H1 (cell line): Measurements from ENCODE around the gene CIT. TPM values are rescaled to one million over a fixed set of nuclear protein-coding genes. Genes with fewer than 3 reads are reported as not detected.

Experiments used
- CTCF ChIA-PET: fragments of 300-600 bp; sonication (Branson Sonifier 250); formaldehyde crosslinking; loops from one replicate; lab custom pipeline; 2021; ENCODE audit not compliant: partially characterized antibody; lab: Charles Lee
- POLR2A ChIA-PET: fragments of 300-600 bp; sonication (Branson Sonifier 250); formaldehyde crosslinking; loops from one replicate; lab custom pipeline; 2021; ENCODE audit warnings: inconsistent platforms; ENCODE audit not compliant: partially characterized antibody; lab: Charles Lee
- DNase-seq, 2 experiments: peaks; one replicate each; pipeline versions ENCODE4 v3.0.0 to v3.0.0-alpha.2; 2010 to 2022; ENCODE audit warnings: low spot score in 2 of 2, low read depth in 1 of 2, mixed read lengths in 1 of 2
- FAIRE-seq: peaks from 2 replicates; lab custom pipeline; 2011; peaks lifted over from hg19 to GRCh38; lab: Jason Lieb, UNC
- H2AFZ ChIP-seq: 2 replicates; pipeline ENCODE4 v1.8.1; 2012; ENCODE audit warnings: low read length, inconsistent platforms
- H2AK5ac ChIP-seq: 2 replicates; pipeline ENCODE4 v1.6.1; 2013; ENCODE audit warnings: low read depth, low read length
- H2BK120ac ChIP-seq: replicated peaks from 2 replicates; pipeline ENCODE3; 2013; ENCODE audit warnings: low read depth, low read length, inconsistent platforms
- H2BK12ac ChIP-seq: 2 replicates; pipeline ENCODE4 v1.6.1; 2013; ENCODE audit warnings: low read depth, low read length
- H2BK15ac ChIP-seq: 2 replicates; pipeline ENCODE4 v1.6.1; 2013; ENCODE audit warnings: low read length
- H2BK20ac ChIP-seq: 2 replicates; pipeline ENCODE4 v1.6.1; 2013; ENCODE audit warnings: low read length
- H2BK5ac ChIP-seq: 2 replicates; pipeline ENCODE4 v1.6.1; 2013; ENCODE audit warnings: low read depth, low read length
- H3K14ac ChIP-seq: 2 replicates; pipeline ENCODE4 v1.6.1; 2013; ENCODE audit warnings: inconsistent platforms; ENCODE audit not compliant: insufficient read length
- H3K18ac ChIP-seq: 2 replicates; pipeline ENCODE4 v1.6.1; 2013; ENCODE audit warnings: low read length; ENCODE audit errors: extremely low read depth
- H3K23ac ChIP-seq: 2 replicates; pipeline ENCODE4 v1.6.1; 2013; ENCODE audit warnings: inconsistent platforms; ENCODE audit not compliant: insufficient read length
- H3K23me2 ChIP-seq: 2 replicates; pipeline ENCODE4 v1.6.1; 2013; ENCODE audit warnings: low read depth, low read length
- H3K27ac ChIP-seq: 2 replicates; pipeline ENCODE4 v1.6.1; 2011; ENCODE audit warnings: low read depth, low read length, inconsistent platforms
- H3K27me3 ChIP-seq, 4 experiments: replicated peaks in 1 of 4; 1 replicate in 1 of 4; 2 replicates in 3 of 4; pipeline versions ENCODE4 v1.6.1 to v1.8.1; 2011 to 2013; ENCODE audit warnings: low read length in 3 of 4, mild to moderate bottlenecking in 3 of 4, inconsistent platforms in 2 of 4, mixed read lengths in 2 of 4, moderate library complexity in 1 of 4; ENCODE audit not compliant: control insufficient read depth in 3 of 4, insufficient read depth in 3 of 4; ENCODE audit errors: extremely low read depth in 1 of 4
- H3K36me3 ChIP-seq, 4 experiments: 2 replicates each; pipeline versions ENCODE4 v1.6.1 to v1.8.1; 2011 to 2013; ENCODE audit warnings: mild to moderate bottlenecking in 4 of 4, low read length in 3 of 4, moderate library complexity in 2 of 4, control low read depth in 1 of 4, inconsistent platforms in 1 of 4; ENCODE audit not compliant: insufficient read depth in 4 of 4, control insufficient read depth in 2 of 4
- H3K4ac ChIP-seq: replicated peaks from 2 replicates; pipeline ENCODE3; 2013; ENCODE audit warnings: low read length, low read depth, mixed read lengths, inconsistent platforms; ENCODE audit not compliant: insufficient read length
- H3K4me1 ChIP-seq, 4 experiments: replicated peaks in 1 of 4; 1 replicate in 1 of 4; 2 replicates in 3 of 4; pipeline versions ENCODE4 v1.6.1 to v1.8.1; 2011 to 2013; ENCODE audit warnings: low read length in 3 of 4, inconsistent platforms in 2 of 4, mixed read lengths in 1 of 4; ENCODE audit not compliant: insufficient read depth in 4 of 4, control insufficient read depth in 3 of 4
- H3K4me2 ChIP-seq, 2 experiments: 2 replicates each; pipeline versions ENCODE4 v1.6.1 to v1.8.1; 2011 to 2013; ENCODE audit warnings: low read depth in 2 of 2, low read length in 2 of 2, control low read depth in 1 of 2, inconsistent platforms in 1 of 2, mild to moderate bottlenecking in 1 of 2; ENCODE audit not compliant: insufficient read depth in 1 of 2
- H3K4me3 ChIP-seq, 4 experiments: fragments of 200-600, 300-600 bp in 1 of 4; sonication (generic), shearing (Covaris generic), sonication (Bioruptor Twin) in 1 of 4; 2 replicates each; pipeline versions ENCODE4 v1.5.1 to v1.8.1; 2011 to 2016; ENCODE audit warnings: low read length in 4 of 4, low read depth in 3 of 4, control low read depth in 2 of 4, inconsistent platforms in 2 of 4, mild to moderate bottlenecking in 2 of 4, mixed read lengths in 1 of 4, moderate library complexity in 1 of 4; ENCODE audit not compliant: insufficient read depth in 2 of 4; ENCODE audit errors: extremely low read depth in 1 of 4
- H3K56ac ChIP-seq: replicated peaks from 2 replicates; pipeline ENCODE3; 2013; ENCODE audit warnings: low read depth, mild to moderate bottlenecking, mixed read lengths, low read length, inconsistent platforms; ENCODE audit not compliant: insufficient read length
- H3K79me1 ChIP-seq: 2 replicates; pipeline ENCODE4 v1.6.1; 2013; ENCODE audit warnings: low read depth, low read length, control low read depth
- H3K79me2 ChIP-seq, 2 experiments: 2 replicates each; pipeline versions ENCODE4 v1.6.1 to v1.8.1; 2012 to 2013; ENCODE audit warnings: low read length in 2 of 2, mild to moderate bottlenecking in 2 of 2, inconsistent platforms in 1 of 2; ENCODE audit not compliant: insufficient read depth in 2 of 2, control insufficient read depth in 1 of 2
- H3K9ac ChIP-seq, 4 experiments: replicated peaks in 1 of 4; 1 replicate in 1 of 4; 2 replicates in 3 of 4; pipeline versions ENCODE4 v1.6.1 to v1.8.1; 2011 to 2013; ENCODE audit warnings: low read depth in 3 of 4, low read length in 3 of 4, control low read depth in 2 of 4, mild to moderate bottlenecking in 2 of 4, moderate library complexity in 2 of 4, inconsistent platforms in 1 of 4; ENCODE audit errors: extremely low read depth in 1 of 4
- H3K9me3 ChIP-seq, 2 experiments: 2 replicates each; pipeline versions ENCODE4 v1.6.1 to v1.8.1; 2012 to 2013; ENCODE audit warnings: mild to moderate bottlenecking in 2 of 2, moderate library complexity in 2 of 2, control low read depth in 1 of 2, inconsistent platforms in 1 of 2, low read depth in 1 of 2, low read length in 1 of 2, mixed read lengths in 1 of 2; ENCODE audit not compliant: insufficient read depth in 2 of 2
- H4K20me1 ChIP-seq, 2 experiments: replicated peaks in 1 of 2; 2 replicates each; pipeline versions ENCODE3 to v1.8.1; 2011 to 2013; ENCODE audit warnings: inconsistent platforms in 2 of 2, low read length in 2 of 2, mild to moderate bottlenecking in 1 of 2; ENCODE audit not compliant: insufficient read depth in 2 of 2, control insufficient read depth in 1 of 2
- H4K5ac ChIP-seq: 2 replicates; pipeline ENCODE4 v1.6.1; 2013; ENCODE audit warnings: low read length, low read depth, mixed read lengths, inconsistent platforms; ENCODE audit not compliant: insufficient read length
- H4K8ac ChIP-seq: 2 replicates; pipeline ENCODE4 v1.8.0; 2013; ENCODE audit warnings: mild to moderate bottlenecking, moderate library complexity, low read length, inconsistent platforms; ENCODE audit not compliant: insufficient read depth; ENCODE audit errors: extremely low read depth
- H4K91ac ChIP-seq: replicated peaks from 2 replicates; pipeline ENCODE3; 2013; ENCODE audit warnings: low read length, mixed read lengths, inconsistent platforms; ENCODE audit not compliant: insufficient read length
- SIX5 ChIP-seq: IDR thresholded peaks from 2 replicates; pipeline ENCODE4 v1.6.1; 2011; ENCODE audit warnings: mild to moderate bottlenecking, low read depth, low read length
- TAF1 ChIP-seq: IDR thresholded peaks from 2 replicates; pipeline ENCODE4 v1.6.1; 2011; ENCODE audit warnings: mild to moderate bottlenecking, low read depth, low read length
- polyA plus RNA-seq, 7 experiments: library from polyadenylated mRNA; depleted of rRNA in 3 of 7; stranded (reverse) in 5 of 7; unstranded in 2 of 7; fragments of >200 nt in 5 of 7; fragments of 200-250 nt in 2 of 7; gene quantifications; 1 replicate in 5 of 7; 2 replicates in 1 of 7; 4 replicates in 1 of 7; pipeline versions ENCODE4 v1.2.1 to v1.2.3, GENCODE V29; 2011 to 2013; ENCODE audit warnings: missing spikeins in 2 of 7, mixed read lengths in 2 of 7
- total RNA-seq: library from RNA; stranded (reverse); fragmentation: NEBNext Ultra II Directional; extraction: Animal tissue kit (Norgen Biotek cat#: 25700); gene quantifications from 2 replicates; pipeline ENCODE4 v1.2.1, GENCODE V29; 2021
- TF ChIP-seq, protein P1 (sequence below): IDR thresholded peaks from 2 replicates; pipeline ENCODE4 v1.6.1; 2012; ENCODE audit warnings: inconsistent platforms

Gene CIT
- total and polyA plus RNA-seq, 2 of the 8 experiments (the other 6 are each of a cell fraction or from before 2014, with no cell fraction given) = 17.1 to 60.9 TPM

DNA sequence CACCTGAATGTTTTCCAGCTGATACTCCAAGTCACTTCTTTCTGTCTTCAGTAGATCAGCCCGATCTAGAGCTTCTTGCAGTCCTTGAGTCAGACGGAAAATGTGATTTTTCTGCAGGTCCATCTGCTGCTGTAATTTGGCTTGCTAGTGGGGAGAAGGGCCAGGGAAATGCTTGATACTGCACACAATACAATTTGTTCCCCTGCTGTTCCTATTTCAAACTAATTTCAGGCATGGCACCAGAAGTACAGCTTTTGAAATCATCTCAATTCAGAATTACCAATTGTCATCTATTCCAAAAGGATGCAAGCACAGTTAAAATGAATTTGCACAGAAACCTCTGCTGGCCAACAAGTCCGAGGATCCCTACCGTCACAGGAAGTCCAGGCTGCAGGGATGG is 155.8 kb downstream of the CIT start (continued):
- TF ChIP-seq TAF1 (no peak), SIX5 (no peak)

DNA sequence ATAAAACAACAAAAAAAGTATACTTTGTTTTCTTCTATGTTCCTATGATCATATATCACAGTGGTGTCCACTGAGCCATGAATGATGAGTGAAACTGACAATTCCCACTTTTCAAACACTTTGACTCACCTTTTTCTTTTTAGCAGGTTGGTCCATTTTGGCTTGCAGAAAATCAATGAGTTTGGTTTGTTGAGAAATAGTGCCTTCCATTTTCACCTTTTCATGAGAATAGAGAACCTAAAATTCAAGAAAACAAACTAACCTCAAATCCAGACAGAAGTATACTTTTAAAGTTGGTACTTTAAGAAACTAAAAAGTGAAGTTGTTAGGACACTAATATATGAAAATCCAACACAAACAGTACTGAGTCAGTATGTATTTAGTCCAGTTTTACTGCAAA is 156.8 kb downstream of the CIT start:
- Histone ChIP-seq H3K4me1 (no peaks in the 10 kb centered on the region), H3K27me3 (no peaks in the 10 kb centered on the region), H2BK120ac (no peak overlapping the region), H4K91ac (no peak overlapping the region), H3K18ac (no peak overlapping the region), H3K4me2 (no peak overlapping the region), H2BK20ac (no peak overlapping the region), H2BK5ac (no peak overlapping the region), H2BK12ac (no peak overlapping the region), H3K23ac (no peak overlapping the region), H3K14ac (no peak overlapping the region), H3K23me2 (no peaks in the 10 kb centered on the region), H2BK15ac (no peak overlapping the region), H3K9me3 (no peaks in the 10 kb centered on the region), H4K20me1 (peaks cover 0 to 3% of the 10 kb centered on the region in 2 experiments), H3K9ac (no peak overlapping the region), H4K5ac (no peak overlapping the region), H2AK5ac (no peak overlapping the region), H3K79me1 (no peaks in the 10 kb centered on the region), H3K4ac (no peak overlapping the region), H4K8ac (no peak overlapping the region), H3K56ac (no peak overlapping the region), H2AFZ (no peak overlapping the region), H3K27ac (no peak overlapping the region), H3K36me3 (peaks cover 7 to 36% (median 20%) of the 10 kb centered on the region in 4 experiments), H3K4me3 (no peak overlapping the region), H3K79me2 (no peaks in the 10 kb centered on the region)
- POLR2A ChIA-PET = no interaction called here
- FAIRE-seq (no peak), DNase-seq (no peak)
- TF ChIP-seq, protein P1, sequence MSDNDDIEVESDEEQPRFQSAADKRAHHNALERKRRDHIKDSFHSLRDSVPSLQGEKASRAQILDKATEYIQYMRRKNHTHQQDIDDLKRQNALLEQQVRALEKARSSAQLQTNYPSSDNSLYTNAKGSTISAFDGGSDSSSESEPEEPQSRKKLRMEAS = no peak
- CTCF ChIA-PET = no interaction called here
